HG03571 (cell line): Measurements from ENCODE around the gene APLF.
"Not testable (repeated sequence)": the region's sequence is repeated elsewhere in the genome, so short reads cannot be mapped to it uniquely, and the experiment has no call there.

Source experiments
- ATAC-seq: cut with Tn5 transposase; IDR thresholded peaks from one replicate; pipeline ENCODE4 v1.9.1; 2021; ENCODE audit not compliant: unreplicated experiment

APLF gene

GRCh38 chr2:68475576-68475975, 8.2 kb downstream of the APLF start:
- ATAC-seq, result no peak

- ATAC-seq, result no peak
Measured at GRCh38 chr2:68476454-68476853, 9.1 kb downstream of the APLF start.

- no peak for ATAC-seq
Measured at GRCh38 chr2:68478688-68479087, 11.3 kb downstream of the APLF start.

GRCh38 chr2:68482296-68482820, 15.0 kb downstream of the APLF start:
- ATAC-seq, result no peak

- ATAC-seq, result no peak
Measured at GRCh38 chr2:68483011-68483410, 15.6 kb downstream of the APLF start.

GRCh38 chr2:68487773-68488355, 20.5 kb downstream of the APLF start:
- no peak for ATAC-seq

GRCh38 chr2:68488605-68489004, 21.2 kb downstream of the APLF start:
- ATAC-seq, result not testable (repeated sequence)

GRCh38 chr2:68489282-68489681, 21.9 kb downstream of the APLF start:
- no peak for ATAC-seq

- ATAC-seq, result no peak
Measured at GRCh38 chr2:68491582-68491981, 24.2 kb downstream of the APLF start.

- ATAC-seq, result no peak
Measured at GRCh38 chr2:68499133-68499532, 31.7 kb downstream of the APLF start.

- no peak for ATAC-seq
Measured at GRCh38 chr2:68500649-68501048, 33.3 kb downstream of the APLF start.

- ATAC-seq, result no peak
Measured at GRCh38 chr2:68501768-68502167, 34.4 kb downstream of the APLF start.

- ATAC-seq, result no peak
Measured at GRCh38 chr2:68505603-68506159, 38.3 kb downstream of the APLF start.

- no peak for ATAC-seq
Measured at GRCh38 chr2:68506170-68506569, 38.8 kb downstream of the APLF start.

- no peak for ATAC-seq
Measured at GRCh38 chr2:68512326-68512725, 44.9 kb downstream of the APLF start.

- no peak for ATAC-seq
Measured at GRCh38 chr2:68512966-68513365, 45.6 kb downstream of the APLF start.

- no peak for ATAC-seq
Measured at GRCh38 chr2:68514316-68514929, 47.0 kb downstream of the APLF start.

- ATAC-seq, result no peak
Measured at GRCh38 chr2:68516051-68516955, 48.9 kb downstream of the APLF start.

- no peak for ATAC-seq
Measured at GRCh38 chr2:68519236-68519635, 51.9 kb downstream of the APLF start.

- ATAC-seq, result no peak
Measured at GRCh38 chr2:68521037-68521436, 53.7 kb downstream of the APLF start.

- not testable (repeated sequence) for ATAC-seq
Measured at GRCh38 chr2:68526943-68527342, 59.6 kb downstream of the APLF start.
